ENCODE data around the gene PPP4C.

DNA sequence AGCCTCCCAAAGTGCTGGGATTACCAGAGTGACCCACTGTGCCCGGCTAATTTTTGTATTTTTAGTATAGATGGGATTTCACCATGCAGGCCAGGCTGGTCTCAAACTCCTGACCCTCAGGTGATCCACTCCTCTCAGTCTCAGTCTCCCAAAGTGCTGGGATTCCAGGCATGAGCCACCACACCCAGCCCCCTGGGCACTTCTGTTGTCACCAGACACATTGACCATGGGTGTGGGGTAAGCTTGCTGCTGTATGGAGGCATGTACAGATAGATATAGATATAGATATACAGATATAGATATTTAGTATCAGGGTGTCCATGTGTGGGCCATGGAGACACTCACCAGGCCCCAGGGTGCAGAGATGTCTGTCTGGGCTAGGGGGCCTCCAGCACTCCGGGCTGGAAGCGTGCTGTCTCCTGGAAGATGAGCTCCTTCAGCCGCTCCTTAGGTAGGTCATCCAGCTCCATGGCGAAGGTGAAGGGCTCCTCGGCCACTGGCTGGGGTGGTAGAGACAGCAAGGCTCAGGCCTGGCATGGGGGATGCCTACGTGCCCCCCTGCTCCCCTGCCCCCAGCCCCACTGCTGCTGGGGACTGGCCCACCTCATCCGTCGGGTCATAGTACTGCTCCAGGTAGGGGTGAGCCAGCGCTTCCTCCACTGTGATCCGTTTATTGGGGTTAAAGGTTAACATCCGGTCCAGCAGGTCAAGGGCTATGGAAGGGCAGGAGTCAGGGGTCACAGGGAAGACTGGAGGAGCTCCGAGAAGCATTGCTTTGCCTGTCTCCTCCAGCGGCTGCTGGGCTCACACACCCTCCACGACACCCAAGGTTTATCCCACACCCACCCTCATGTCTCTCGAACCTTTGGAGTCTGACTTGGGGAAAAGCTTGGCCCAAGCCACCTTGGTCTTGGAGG lies 40.8 kb downstream of the PPP4C start:
- no peak for TF ChIP-seq CTCF (IDR thresholded peaks at IDR 0.05; ENCODE audit: insufficient read depth, low read length)
- TF ChIP-seq GABPA (IDR thresholded peaks at IDR 0.05; ENCODE audit: low read depth): no peak
- TF ChIP-seq POLR2AphosphoS5 (IDR thresholded peaks at IDR 0.05; ENCODE audit: low read depth): no peak
- TF ChIP-seq REST (IDR thresholded peaks at IDR 0.05; ENCODE audit: insufficient replicate concordance, low read depth): no peak
